Spleen (tissue), 11 donors: ENCODE data around the gene CCDC152. TPM values are rescaled to one million over a fixed set of nuclear protein-coding genes. Genes with fewer than 3 reads are reported as not detected.

Experiments
- DNase-seq: peaks from one replicate; pipeline ENCODE4 v3.0.0-alpha.2; 2020
- H3K27ac ChIP-seq, 8 donors: fragments of 200-600 bp; sonication (generic) in 7 of 8; 1 replicate in 4 of 8; 2 replicates in 4 of 8; pipeline versions ENCODE4 v1.5.0 to v1.8.0; 2016 to 2021; ENCODE audit warnings: inconsistent platforms in 4 of 8, mild to moderate bottlenecking in 4 of 8, moderate library complexity in 1 of 8
- H3K27me3 ChIP-seq, 7 donors: fragments of 200-600 bp; sonication (generic) in 6 of 7; replicated peaks in 1 of 7; 1 replicate in 4 of 7; 2 replicates in 3 of 7; pipeline versions ENCODE4 v1.5.0 to v1.8.0; 2016 to 2021; ENCODE audit warnings: inconsistent platforms in 3 of 7, mild to moderate bottlenecking in 1 of 7
- H3K36me3 ChIP-seq, 6 donors: fragments of 200-600 bp; sonication (generic) in 5 of 6; 1 replicate in 4 of 6; 2 replicates in 2 of 6; pipeline versions ENCODE4 v1.5.0 to v1.8.0; 2016 to 2021; ENCODE audit warnings: inconsistent platforms in 2 of 6
- H3K4me1 ChIP-seq, 6 donors: fragments of 200-600 bp; sonication (generic) in 5 of 6; 1 replicate in 3 of 6; 2 replicates in 3 of 6; pipeline versions ENCODE4 v1.5.0 to v1.8.0; 2016 to 2021; ENCODE audit warnings: inconsistent platforms in 3 of 6
- H3K4me3 ChIP-seq, 8 donors: fragments of 200-600 bp; sonication (generic) in 7 of 8; 1 replicate in 4 of 8; 2 replicates in 4 of 8; pipeline versions ENCODE4 v1.5.0 to v1.8.0; 2016 to 2021; ENCODE audit warnings: inconsistent platforms in 4 of 8, mild to moderate bottlenecking in 4 of 8, moderate library complexity in 2 of 8
- H3K9me3 ChIP-seq, 8 donors: fragments of 200-600 bp; sonication (generic) in 7 of 8; 1 replicate in 4 of 8; 2 replicates in 4 of 8; pipeline versions ENCODE4 v1.5.0 to v1.8.0; 2016 to 2021; ENCODE audit warnings: inconsistent platforms in 4 of 8
- POLR2A ChIP-seq, 3 donors: fragments of 450-650 bp; IDR thresholded peaks; one replicate each; pipeline ENCODE4 v1.5.1; 2017; ENCODE audit warnings: antibody characterized with exemption in 3 of 3, mild to moderate bottlenecking in 1 of 3
- POLR2AphosphoS5 ChIP-seq, 3 donors: sonication (generic); formaldehyde crosslinking; IDR thresholded peaks; one replicate each; pipeline ENCODE4 v1.5.1; 2017; ENCODE audit warnings: antibody characterized with exemption in 3 of 3
- WGBS, 5 donors: extraction: QIAGEN DNeasy Blood & Tissue Kit in 3 of 5; methylation state at CpG; one replicate each; pipeline versions ENCODE4 v1.1.5 to v1.1.7; 2013 to 2018; 5-methylcytosine and 5-hydroxymethylcytosine counted together
- intact Hi-C: fragments of 100-400 bp; cut with DNase I; formaldehyde crosslinking; loops from one replicate; pipeline ENCODE4 v1.15.0; 2023; ENCODE audit warnings: low total_unique reads
- polyA plus RNA-seq, 3 donors: library from polyadenylated mRNA; stranded (reverse); fragments of 200-250 nt; gene quantifications; one replicate each; pipeline ENCODE4 v1.2.1, GENCODE V29; 2013
- total RNA-seq, 7 donors: library from RNA; depleted of rRNA in 3 of 7; stranded (reverse); fragments of >200 nt in 3 of 7; fragmentation: NEBNext Ultra II Directional in 4 of 7; extraction: Animal tissue kit (Norgen Biotek cat#: 25700) in 4 of 7; gene quantifications; one replicate each; pipeline versions ENCODE4 v1.1.0 to v1.2.1, GENCODE V29; 2016 to 2021
- TF ChIP-seq, protein P1 (sequence below), 11 experiments: fragments of 200-600 bp in 7 of 11; fragments of 450-650 bp in 4 of 11; sonication (generic) in 4 of 11; IDR thresholded peaks in 8 of 11; conservative IDR thresholded peaks in 3 of 11; 1 replicate in 7 of 11; 2 replicates in 4 of 11; pipeline versions ENCODE4 v1.4.0 to v1.8.0; 2016 to 2021; ENCODE audit warnings: antibody characterized with exemption in 11 of 11, inconsistent platforms in 4 of 11, mild to moderate bottlenecking in 1 of 11
- donor health status: healthy with polysubstance abuse.
- donor health status: DM: no; HTN: no; CAD: no; lungs with moderate emphysema.
- donor health status: DM: no; HTN: no; CAD: no.
- donor health status: Bipolar disorder and iron deficiency.
- donor health status: healthy.
- donor health status: DM: no; HTN: no; CAD: no.
- donor health status: DM: yes; HTN: yes; CAD: no.

CCDC152 gene
- total and polyA plus RNA-seq, 10 donors = 0.46 to 3.4 (median 1.8) TPM

DNA sequence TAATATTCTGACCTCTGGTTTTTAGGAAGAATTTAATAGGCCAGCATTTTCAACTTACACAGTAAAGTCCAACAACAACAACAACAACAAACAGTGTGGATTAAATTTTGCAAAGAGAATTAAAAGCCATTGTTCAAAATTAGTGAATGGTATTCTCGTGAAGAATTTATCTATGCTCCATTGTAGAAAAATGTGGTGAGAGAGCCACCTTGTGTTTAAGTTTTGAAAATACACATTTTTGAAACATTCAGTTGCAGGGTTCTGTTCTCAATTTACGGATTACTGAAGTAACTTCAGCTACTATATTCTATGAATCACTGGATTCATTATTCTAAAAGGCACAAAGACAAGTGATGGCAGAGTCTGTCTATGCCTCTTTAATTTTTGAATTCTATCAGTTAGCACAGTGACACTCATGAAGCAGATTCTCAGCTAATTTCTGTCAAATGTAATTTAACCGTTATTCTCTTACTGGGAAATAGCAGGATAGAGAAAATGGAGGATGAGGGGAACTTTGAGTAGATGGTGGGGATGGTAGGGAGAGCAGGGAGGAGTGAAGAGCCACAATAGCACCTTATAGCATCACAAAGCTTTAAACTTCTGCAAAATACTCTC is 11.0 kb downstream of the CCDC152 start:
- intact Hi-C loops = loop anchor here (5.0 to 10.0 kb wide), 2 partner anchors 120 to 903 kb away; no protein-coding TSS in a partner anchor
- TF ChIP-seq POLR2AphosphoS5 (IDR thresholded peaks at IDR 0.05) (no peak), POLR2A (IDR thresholded peaks at IDR 0.05) (no peak)
- TF ChIP-seq, protein P1, sequence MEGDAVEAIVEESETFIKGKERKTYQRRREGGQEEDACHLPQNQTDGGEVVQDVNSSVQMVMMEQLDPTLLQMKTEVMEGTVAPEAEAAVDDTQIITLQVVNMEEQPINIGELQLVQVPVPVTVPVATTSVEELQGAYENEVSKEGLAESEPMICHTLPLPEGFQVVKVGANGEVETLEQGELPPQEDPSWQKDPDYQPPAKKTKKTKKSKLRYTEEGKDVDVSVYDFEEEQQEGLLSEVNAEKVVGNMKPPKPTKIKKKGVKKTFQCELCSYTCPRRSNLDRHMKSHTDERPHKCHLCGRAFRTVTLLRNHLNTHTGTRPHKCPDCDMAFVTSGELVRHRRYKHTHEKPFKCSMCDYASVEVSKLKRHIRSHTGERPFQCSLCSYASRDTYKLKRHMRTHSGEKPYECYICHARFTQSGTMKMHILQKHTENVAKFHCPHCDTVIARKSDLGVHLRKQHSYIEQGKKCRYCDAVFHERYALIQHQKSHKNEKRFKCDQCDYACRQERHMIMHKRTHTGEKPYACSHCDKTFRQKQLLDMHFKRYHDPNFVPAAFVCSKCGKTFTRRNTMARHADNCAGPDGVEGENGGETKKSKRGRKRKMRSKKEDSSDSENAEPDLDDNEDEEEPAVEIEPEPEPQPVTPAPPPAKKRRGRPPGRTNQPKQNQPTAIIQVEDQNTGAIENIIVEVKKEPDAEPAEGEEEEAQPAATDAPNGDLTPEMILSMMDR (IDR thresholded peaks at IDR 0.05 in 8 of 11, conservative IDR thresholded peaks at IDR 0.05 in 3 of 11) = peak in 8 of 11 experiments; percentile 32 to 56 (median 44)
- no peaks in the 10 kb centered on the region for H3K27me3 ChIP-seq
- 36 to 51% (median 44%) methylated on average over 3 of the region's 3 CpGs for WGBS, 5 donors
- no peaks in the 10 kb centered on the region for H3K4me1 ChIP-seq
- no peak overlapping the region for H3K27ac ChIP-seq
- H3K9me3 ChIP-seq = no peaks in the 10 kb centered on the region
- H3K36me3 ChIP-seq = peaks cover 0 to 7% (median 0%) of the 10 kb centered on the region in 6 donors
- DNase-seq = no peak
- H3K4me3 ChIP-seq = no peak overlapping the region

DNA sequence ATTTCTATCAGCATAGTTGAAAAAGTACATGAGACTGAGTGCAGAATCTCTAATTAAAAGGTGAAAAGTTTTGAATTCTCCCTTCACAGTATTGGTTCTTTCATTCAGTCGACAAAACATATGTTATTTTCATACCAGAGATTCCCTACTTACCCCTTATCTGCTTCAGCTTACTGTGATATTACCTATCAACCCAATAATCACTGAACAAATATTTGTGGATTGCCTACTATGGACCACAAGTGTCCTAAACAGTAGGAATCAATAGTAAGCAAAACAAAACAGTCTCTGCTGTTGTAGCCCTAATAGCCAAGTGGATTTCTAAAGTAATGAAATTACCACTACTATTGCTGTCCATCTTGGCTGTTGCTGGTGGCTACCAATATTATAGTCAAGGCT is 11.5 kb downstream of the CCDC152 start:
- no peak for DNase-seq
- no peaks in the 10 kb centered on the region for H3K4me1 ChIP-seq
- H3K27ac ChIP-seq = no peak overlapping the region
- no peaks in the 10 kb centered on the region for H3K27me3 ChIP-seq
- 23 to 77% (median 50%) methylated on average over 1 of the region's 1 CpG for WGBS, 5 donors
- no peak for TF ChIP-seq POLR2AphosphoS5 (IDR thresholded peaks at IDR 0.05)
- no peak for TF ChIP-seq POLR2A (IDR thresholded peaks at IDR 0.05)
- TF ChIP-seq, protein P1 (IDR thresholded peaks at IDR 0.05 in 8 of 11, conservative IDR thresholded peaks at IDR 0.05 in 3 of 11) = no peak
- intact Hi-C loops = loop anchor here (5.0 to 10.0 kb wide), 2 partner anchors 119 to 903 kb away; no protein-coding TSS in a partner anchor
- no peak overlapping the region for H3K4me3 ChIP-seq
- peaks cover 0 to 2% (median 0%) of the 10 kb centered on the region in 6 donors for H3K36me3 ChIP-seq
- no peaks in the 10 kb centered on the region for H3K9me3 ChIP-seq

DNA sequence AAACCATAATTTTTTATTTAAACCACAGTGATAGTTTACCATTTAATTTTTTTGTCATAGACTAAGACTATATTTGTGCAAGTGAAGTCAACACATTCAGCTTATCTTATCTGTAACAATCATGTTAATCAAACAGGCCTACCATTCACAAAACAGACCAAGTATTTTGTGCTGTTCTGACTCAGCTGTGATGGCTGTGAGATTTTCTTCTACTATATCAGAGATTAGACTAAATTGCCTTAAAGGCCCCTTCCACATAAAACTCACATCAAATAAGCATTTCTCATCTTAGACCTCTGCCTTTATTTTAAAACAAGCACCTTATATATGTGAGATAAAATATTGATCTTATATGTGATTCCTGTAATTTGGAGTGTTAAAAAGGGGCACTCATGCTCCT is 13.4 kb downstream of the CCDC152 start:
- Histone ChIP-seq H3K4me3 (no peak overlapping the region), H3K27ac (no peak overlapping the region), H3K27me3 (no peaks in the 10 kb centered on the region), H3K9me3 (no peaks in the 10 kb centered on the region), H3K36me3 (no peaks in the 10 kb centered on the region), H3K4me1 (no peaks in the 10 kb centered on the region)
- no peak for TF ChIP-seq POLR2AphosphoS5 (IDR thresholded peaks at IDR 0.05)
- TF ChIP-seq, protein P1 (IDR thresholded peaks at IDR 0.05 in 8 of 11, conservative IDR thresholded peaks at IDR 0.05 in 3 of 11) = no peak
- TF ChIP-seq POLR2A (IDR thresholded peaks at IDR 0.05) = no peak
- DNase-seq = no peak
- intact Hi-C loops = no loop called here

DNA sequence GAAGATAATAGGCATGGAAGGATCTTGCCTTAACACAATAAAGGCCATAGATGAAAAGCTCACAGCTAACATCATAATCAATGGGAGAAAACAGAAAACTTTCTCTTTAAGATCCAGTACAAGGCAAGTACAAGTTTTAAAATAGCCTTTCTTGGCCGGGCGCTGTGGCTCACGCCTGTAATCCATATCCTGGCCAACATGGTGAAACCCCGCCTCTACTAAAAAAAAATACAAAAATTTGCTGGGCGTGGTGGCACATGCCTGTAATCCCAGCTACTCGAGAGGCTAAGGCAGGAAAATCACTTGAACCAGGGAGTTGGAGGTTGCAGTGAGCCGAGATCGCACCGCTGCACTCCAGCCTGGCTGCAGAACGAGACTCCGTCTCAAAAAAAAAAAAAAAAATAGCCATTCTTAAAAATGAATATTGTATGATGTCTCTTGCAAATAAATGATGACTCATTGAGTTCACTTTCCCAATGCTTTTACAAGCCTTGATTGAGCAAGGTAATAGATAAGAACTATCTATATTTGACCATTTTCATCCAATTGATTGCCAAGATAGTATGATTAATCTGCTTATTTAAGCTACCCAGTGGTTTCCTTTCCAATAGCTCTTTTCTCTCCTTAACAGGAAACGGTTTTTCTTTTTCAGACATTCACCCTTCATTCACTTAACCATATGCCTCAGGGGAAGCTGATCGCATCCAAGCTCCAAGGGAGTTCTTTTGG is 15.8 kb downstream of the CCDC152 start:
- no peaks in the 10 kb centered on the region for H3K36me3 ChIP-seq
- H3K27me3 ChIP-seq = no peaks in the 10 kb centered on the region
- WGBS, 5 donors = 82 to 91% (median 88%) methylated on average over 13 of the region's 13 CpGs
- no peak overlapping the region for H3K27ac ChIP-seq
- TF ChIP-seq POLR2A (IDR thresholded peaks at IDR 0.05) (no peak), POLR2AphosphoS5 (IDR thresholded peaks at IDR 0.05) (no peak)
- DNase-seq = no peak
- H3K9me3 ChIP-seq = no peaks in the 10 kb centered on the region
- intact Hi-C loops = no loop called here
- no peaks in the 10 kb centered on the region for H3K4me1 ChIP-seq
- H3K4me3 ChIP-seq = no peak overlapping the region
